ENCODE measurements around the gene SNX9. TPM values are rescaled to one million over a fixed set of nuclear protein-coding genes. Genes with fewer than 3 reads are reported as not detected.

The SNX9 gene
- total and polyA plus RNA-seq, 2 of the 4 experiments (the other 2 are of a cell fraction): 35.3 to 41.2 TPM

DNA sequence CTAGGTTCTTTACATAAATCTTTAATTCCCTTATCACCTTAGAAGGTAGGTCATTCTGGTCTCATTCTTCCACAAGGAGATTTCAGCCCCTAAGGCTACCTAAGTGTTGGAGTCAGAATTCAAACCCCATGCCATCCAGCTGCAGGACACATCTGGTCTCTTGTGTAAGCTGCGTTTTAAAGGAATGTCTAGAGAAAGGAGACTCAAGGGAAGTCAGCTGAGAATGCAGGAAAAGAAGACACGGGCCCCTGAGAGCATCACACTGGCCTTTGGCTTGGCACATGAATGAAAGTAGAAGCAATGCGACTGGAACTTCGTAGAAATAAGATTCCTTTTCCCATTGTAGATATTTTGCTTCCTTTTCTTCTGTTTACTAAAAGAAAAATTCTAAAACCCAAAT, 82.0 kb downstream of the SNX9 start:
- dilution Hi-C loops (cut with HindIII; ENCODE audit: low sequenced_read_pairs, unreplicated experiment): no loop called here
- intact Hi-C loops (cut with micrococcal nuclease): no loop called here
- WGBS, 2 experiments (ENCODE audit: extremely low coverage in 2 of 2, insufficient read length in 1 of 2): no CpG with 5 or more reads among the region's 4 CpGs
- no peak overlapping the region for H3K4me3 ChIP-seq (ENCODE audit: insufficient read depth, low read depth, low read length)
- no peak overlapping the region for H2AK5ac ChIP-seq (ENCODE audit: low read depth, low read length)
- no peak overlapping the region for H4K5ac ChIP-seq (ENCODE audit: low read depth, low read length)
- no peak overlapping the region for H3K27ac ChIP-seq (ENCODE audit: insufficient read depth, low read length)
- no peak overlapping the region for H3K4me2 ChIP-seq (ENCODE audit: low read depth, low read length)
- POLR2A ChIA-PET (ENCODE audit: unreplicated experiment): no interaction called here
- H3K23ac ChIP-seq (ENCODE audit: low read depth, low read length): no peak overlapping the region
- H3K36me3 ChIP-seq (ENCODE audit: control insufficient read depth, insufficient read depth, low read length): peaks cover 33% of the 10 kb centered on the region
- no peak overlapping the region for H2BK20ac ChIP-seq (ENCODE audit: low read depth, low read length)
- TF ChIP-seq CTCF (conservative IDR thresholded peaks at IDR 0.05; ENCODE audit: low read depth, low read length) (no peak), RCOR1 (IDR thresholded peaks at IDR 0.05; ENCODE audit: insufficient replicate concordance, low read length) (no peak), CHD1 (IDR thresholded peaks at IDR 0.05; ENCODE audit: low read depth, low read length) (no peak), MXI1 (IDR thresholded peaks at IDR 0.05; ENCODE audit: borderline replicate concordance, low read depth, low read length) (no peak)
- no peaks in the 10 kb centered on the region for H3K4me1 ChIP-seq (ENCODE audit: control insufficient read depth, insufficient read depth, low read length)
- H3K18ac ChIP-seq (ENCODE audit: low read depth, low read length): no peak overlapping the region
- H3K79me1 ChIP-seq (ENCODE audit: low read depth in 1 of 2, low read length in 2 of 2): peaks cover 8 to 25% of the 10 kb centered on the region in 2 experiments
- H3K9me1 ChIP-seq (ENCODE audit: insufficient read depth, low read length): no peaks in the 10 kb centered on the region; the same call in 1 of the 2 replicates
- H2AK9ac ChIP-seq (replicated peaks; ENCODE audit: low read depth, low read length, poor library complexity): no peak overlapping the region
- H2BK15ac ChIP-seq (ENCODE audit: low read depth, low read length): no peak overlapping the region
- DNase-seq: no peak
- no peak overlapping the region for H3K9ac ChIP-seq (ENCODE audit: low read depth, low read length)
- no peak overlapping the region for H4K91ac ChIP-seq (ENCODE audit: insufficient read depth, low read depth, low read length)
- CTCF ChIA-PET: no interaction called here
- in situ Hi-C loops (cut with MboI; ENCODE audit: low sequenced_read_pairs): no loop called here
- no peak overlapping the region for H3K14ac ChIP-seq (replicated peaks; ENCODE audit: low read depth, low read length)
- no TSS peak for BruUV-seq (replicated peaks)
- H3K9me3 ChIP-seq (ENCODE audit: control insufficient read depth, insufficient read depth, low read length): no peaks in the 10 kb centered on the region
- H2BK5ac ChIP-seq (ENCODE audit: low read depth, low read length, poor library complexity, severe bottlenecking): no peak overlapping the region
- no peak overlapping the region for H3K56ac ChIP-seq (ENCODE audit: extremely low read depth, insufficient read depth, low read length)
- no peaks in the 10 kb centered on the region for H3K27me3 ChIP-seq (ENCODE audit: control insufficient read depth, insufficient read depth, low read length)
- no peak overlapping the region for H3K4ac ChIP-seq (ENCODE audit: low read depth, low read length)
- H2AFZ ChIP-seq (replicated peaks; ENCODE audit: low read length, poor library complexity): no peak overlapping the region
- no peak for ATAC-seq (ENCODE audit: low read depth)
- H2BK120ac ChIP-seq (ENCODE audit: low read depth, low read length): no peak overlapping the region
- no peaks in the 10 kb centered on the region for H4K20me1 ChIP-seq (ENCODE audit: insufficient read depth, low read length)
- H4K8ac ChIP-seq (ENCODE audit: low read depth in 2 of 2, low read length in 2 of 2): no peak overlapping the region

Measured in IMR-90 (cell line).